BLaER1 treated with 17β-estradiol and CSF1 and Interleukin-3, amounts not matched to agents 10 nM and 100 nM (cell line): ENCODE data around the gene CDC5L.
"Not testable (repeated sequence)": the region's sequence is repeated elsewhere in the genome, so short reads cannot be mapped to it uniquely, and the experiment has no call there.

ENCODE experiments used
- H3K27ac ChIP-seq, 11 experiments: shearing (Covaris generic); formaldehyde crosslinking; 2 replicates each; pipeline ENCODE4 v1.8.1; 2022
- H3K27me3 ChIP-seq, 11 experiments: shearing (Covaris generic); formaldehyde crosslinking; 2 replicates each; pipeline ENCODE4 v1.8.1; 2022
- H3K36me3 ChIP-seq, 11 experiments: shearing (Covaris generic); formaldehyde crosslinking; 2 replicates each; pipeline ENCODE4 v1.8.1; 2022
- H3K4me1 ChIP-seq, 10 experiments: shearing (Covaris generic); formaldehyde crosslinking; 2 replicates each; pipeline ENCODE4 v1.8.1; 2022
- H3K4me2 ChIP-seq, 11 experiments: shearing (Covaris generic); formaldehyde crosslinking; 2 replicates each; pipeline ENCODE4 v1.8.1; 2022
- H3K4me3 ChIP-seq, 10 experiments: shearing (Covaris generic); formaldehyde crosslinking; 2 replicates each; pipeline ENCODE4 v1.8.1; 2022
- H3K9ac ChIP-seq, 11 experiments: shearing (Covaris generic); formaldehyde crosslinking; 2 replicates each; pipeline ENCODE4 v1.8.1; 2022
- H3K9me3 ChIP-seq, 11 experiments: shearing (Covaris generic); formaldehyde crosslinking; replicated peaks in 1 of 11; 2 replicates each; pipeline ENCODE4 v1.8.1; 2022
- H4K20me1 ChIP-seq, 11 experiments: shearing (Covaris generic); formaldehyde crosslinking; 2 replicates each; pipeline ENCODE4 v1.8.1; 2022
- Cebpa-rat ChIP-seq, 11 experiments: shearing (Covaris generic); IDR thresholded peaks; 2 replicates each; pipeline ENCODE4 v1.8.1; 2022

CDC5L gene

GRCh38 chr6:44387346-44388134, at the start of gene CDC5L:
Gene CDC5L (plus strand): TSS chr6:44387706. CDS start chr6:44387824, 118 bp downstream.
- peaks cover 29 to 41% (median 38%) of the 10 kb centered on the region in 11 experiments; a peak in 21 of 22 replicates for H4K20me1 ChIP-seq
- no peaks in the 10 kb centered on the region for H3K9me3 ChIP-seq
- TF ChIP-seq Cebpa-rat (IDR thresholded peaks at IDR 0.05) = no peak
- H3K27ac ChIP-seq = peak within 1 kb of the TSS; percentile 89 to 98 (median 95)
- peak within 1 kb of the TSS; percentile 88 to 99 (median 94) for H3K4me2 ChIP-seq
- H3K36me3 ChIP-seq = peaks cover 22 to 36% (median 28%) of the 10 kb centered on the region in 11 experiments
- peaks cover 27 to 31% (median 30%) of the 10 kb centered on the region in 10 experiments for H3K4me1 ChIP-seq
- peak within 1 kb of the TSS; percentile 88 to 98 (median 96) for H3K9ac ChIP-seq
- H3K27me3 ChIP-seq = no peaks in the 10 kb centered on the region
- H3K4me3 ChIP-seq = peak within 1 kb of the TSS; percentile 69 to 88 (median 82)

DNA sequence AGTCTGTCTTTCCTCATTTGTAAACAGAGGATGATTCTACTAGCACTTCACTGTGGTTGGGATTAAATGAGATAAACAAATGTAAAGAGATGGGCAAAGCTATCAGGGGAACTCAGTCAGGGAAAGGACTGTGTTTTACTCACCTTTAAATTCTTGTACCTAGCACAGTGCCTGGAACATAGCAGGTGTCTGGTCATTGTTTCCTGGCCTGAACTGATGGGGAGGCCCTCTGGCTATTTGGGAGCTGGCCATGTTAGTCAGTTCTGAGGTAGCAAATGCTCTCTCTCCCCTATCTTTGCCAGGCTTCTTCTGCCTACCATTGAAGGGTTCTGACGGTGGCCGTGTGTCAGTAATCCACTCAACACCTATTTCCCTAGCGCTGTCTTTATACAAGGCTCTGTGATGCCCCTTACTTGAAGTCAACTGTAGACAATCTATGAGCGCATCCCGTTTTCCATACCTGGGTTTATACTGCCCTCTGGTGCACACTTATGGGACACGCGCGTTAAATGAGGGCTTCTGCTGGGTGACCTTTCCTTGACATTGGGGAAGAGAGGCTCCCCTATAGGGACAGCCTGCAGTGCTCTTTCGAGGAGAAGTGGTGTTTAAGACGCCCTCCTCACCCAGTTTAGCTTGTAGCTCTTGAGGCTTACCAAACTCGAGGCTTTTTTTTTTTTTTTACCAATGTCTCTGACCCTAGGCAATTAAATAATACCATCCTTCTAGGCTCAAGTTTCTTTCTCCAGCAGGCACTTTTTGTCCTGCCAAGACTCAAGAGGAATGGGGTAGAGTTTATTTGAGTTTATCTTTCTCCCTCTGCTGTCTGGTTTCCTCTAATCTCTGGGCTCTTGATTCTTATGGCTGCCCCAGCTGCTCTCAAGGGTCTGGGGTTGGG, 49.0 kb upstream of the CDC5L start:
- no peaks in the 10 kb centered on the region; a peak in 2 of 22 replicates for H4K20me1 ChIP-seq
- H3K36me3 ChIP-seq = no peaks in the 10 kb centered on the region
- H3K9ac ChIP-seq = no peak overlapping the region
- no peak overlapping the region for H3K4me2 ChIP-seq
- peak overlapping the region in 1 of 11 experiments; percentile 19; a peak in 2 of 22 replicates for H3K27ac ChIP-seq
- H3K4me3 ChIP-seq = no peak overlapping the region
- H3K27me3 ChIP-seq = peaks cover 12 to 32% (median 27%) of the 10 kb centered on the region in 11 experiments
- TF ChIP-seq Cebpa-rat (IDR thresholded peaks at IDR 0.05) = no peak
- no peaks in the 10 kb centered on the region for H3K9me3 ChIP-seq
- H3K4me1 ChIP-seq = peaks cover 6 to 39% (median 26%) of the 10 kb centered on the region in 10 experiments; a peak in 19 of 20 replicates

GRCh38 chr6:44339301-44339700, 48.2 kb upstream of the CDC5L start:
- no peak for TF ChIP-seq Cebpa-rat (IDR thresholded peaks at IDR 0.05)
- H3K4me1 ChIP-seq = peaks cover 6 to 36% (median 21%) of the 10 kb centered on the region in 10 experiments; a peak in 18 of 20 replicates
- H3K4me3 ChIP-seq = no peak overlapping the region
- H3K36me3 ChIP-seq = no peaks in the 10 kb centered on the region
- no peak overlapping the region for H3K4me2 ChIP-seq
- H3K9me3 ChIP-seq = no peaks in the 10 kb centered on the region
- peak overlapping the region in 1 of 11 experiments; percentile 19; a peak in 2 of 22 replicates for H3K27ac ChIP-seq
- peaks cover 20 to 40% (median 35%) of the 10 kb centered on the region in 11 experiments for H3K27me3 ChIP-seq
- H3K9ac ChIP-seq = no peak overlapping the region
- no peaks in the 10 kb centered on the region; a peak in 2 of 22 replicates for H4K20me1 ChIP-seq

DNA sequence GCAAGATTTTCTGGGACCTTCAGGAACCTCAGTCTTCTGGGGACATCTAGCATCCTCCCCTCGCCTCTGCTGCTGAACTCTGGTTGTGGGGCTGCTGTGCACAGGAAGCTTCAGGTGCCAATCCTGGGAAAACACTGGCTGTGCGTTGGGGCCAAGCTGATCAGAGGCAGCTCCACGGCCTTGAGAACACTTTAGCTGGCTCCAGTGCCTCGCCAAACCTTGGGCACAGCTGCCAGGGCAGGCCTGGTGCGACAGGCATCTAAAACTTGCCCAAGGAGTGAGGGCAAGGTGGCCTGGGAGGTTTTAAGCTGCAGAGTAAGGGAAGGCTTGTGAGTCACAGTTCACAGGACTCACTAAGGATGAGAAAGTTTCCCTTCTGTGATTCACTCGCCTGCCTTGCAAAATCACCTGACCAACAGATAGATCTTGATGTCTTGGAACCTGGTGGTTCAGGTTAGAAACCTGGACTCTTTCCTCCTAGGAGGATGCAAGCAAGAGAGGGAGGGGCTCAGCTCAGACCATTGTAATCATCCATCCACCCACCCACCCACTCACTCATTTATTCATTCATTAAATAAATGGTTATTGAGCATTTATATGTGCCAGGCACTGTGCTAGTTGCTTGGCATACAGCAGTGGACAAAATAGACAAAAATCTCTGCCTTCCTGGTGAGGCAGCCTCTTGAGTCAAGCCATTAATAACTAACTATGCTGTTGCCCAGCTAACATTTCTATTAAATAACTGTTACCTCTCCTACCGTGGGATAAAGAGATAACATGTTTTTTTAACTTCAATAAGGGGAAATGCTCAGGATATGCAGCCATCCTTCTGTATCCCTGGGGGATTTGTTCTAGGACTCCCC, 47.5 kb upstream of the CDC5L start:
- H3K27ac ChIP-seq = no peak overlapping the region
- no peak overlapping the region for H3K9ac ChIP-seq
- no peaks in the 10 kb centered on the region; a peak in 2 of 22 replicates for H4K20me1 ChIP-seq
- peaks cover 6 to 36% (median 21%) of the 10 kb centered on the region in 10 experiments; a peak in 18 of 20 replicates for H3K4me1 ChIP-seq
- H3K36me3 ChIP-seq = no peaks in the 10 kb centered on the region
- peaks cover 27 to 43% (median 39%) of the 10 kb centered on the region in 11 experiments for H3K27me3 ChIP-seq
- no peaks in the 10 kb centered on the region for H3K9me3 ChIP-seq
- no peak overlapping the region for H3K4me3 ChIP-seq
- TF ChIP-seq Cebpa-rat (IDR thresholded peaks at IDR 0.05) = no peak
- H3K4me2 ChIP-seq = peak overlapping the region in 6 of 11 experiments; percentile 13 to 42 (median 26); a peak in 6 of 22 replicates

DNA sequence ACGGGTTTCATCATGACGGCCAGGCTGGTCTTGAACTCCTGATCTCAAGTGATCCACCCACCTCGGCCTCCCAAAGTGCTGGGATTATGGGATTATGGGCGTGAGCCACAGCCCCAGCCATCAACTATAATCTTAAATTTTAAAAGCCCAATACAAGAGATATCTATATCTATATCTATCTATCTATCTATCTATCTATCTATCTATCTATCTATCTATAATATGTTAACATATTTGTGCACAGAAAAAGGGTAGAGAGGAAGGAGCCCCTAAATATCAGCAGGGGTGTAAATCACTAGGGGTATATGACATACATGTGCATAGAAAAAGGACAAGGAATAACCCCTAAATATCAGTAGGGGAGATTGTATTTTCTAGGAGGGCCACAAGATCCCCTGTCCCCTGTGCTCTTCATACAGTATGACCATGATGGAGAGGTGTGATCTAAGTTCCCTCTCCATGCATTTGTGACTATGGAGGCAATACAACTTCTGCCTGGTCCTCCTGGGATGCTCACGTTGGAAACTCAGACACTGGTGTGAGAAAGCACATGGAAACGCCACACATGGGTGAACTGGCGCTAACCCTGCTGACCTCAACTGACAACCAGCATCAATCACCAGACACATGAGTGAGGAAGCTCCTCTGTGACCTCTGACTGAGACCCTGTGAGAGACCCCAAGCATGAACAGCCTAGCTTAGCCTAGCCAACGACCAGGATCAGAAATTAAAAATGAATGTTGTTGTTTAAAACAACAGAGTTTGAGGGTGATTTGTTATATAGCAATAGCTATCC, 46.2 kb upstream of the CDC5L start:
- H3K9ac ChIP-seq = no peak overlapping the region
- H3K36me3 ChIP-seq = no peaks in the 10 kb centered on the region
- no peak overlapping the region for H3K4me3 ChIP-seq
- H3K27ac ChIP-seq = peak overlapping the region in 3 of 11 experiments; percentile 8 to 48 (median 13); a peak in 3 of 22 replicates
- H3K27me3 ChIP-seq = peaks cover 27 to 45% (median 42%) of the 10 kb centered on the region in 11 experiments
- TF ChIP-seq Cebpa-rat (IDR thresholded peaks at IDR 0.05) = no peak
- peak overlapping the region in 9 of 11 experiments; percentile 18 to 95 (median 83); a peak in 14 of 22 replicates for H3K4me2 ChIP-seq
- no peaks in the 10 kb centered on the region for H3K9me3 ChIP-seq
- H4K20me1 ChIP-seq = no peaks in the 10 kb centered on the region; a peak in 2 of 22 replicates
- H3K4me1 ChIP-seq = peaks cover 6 to 36% (median 21%) of the 10 kb centered on the region in 10 experiments; a peak in 18 of 20 replicates

DNA sequence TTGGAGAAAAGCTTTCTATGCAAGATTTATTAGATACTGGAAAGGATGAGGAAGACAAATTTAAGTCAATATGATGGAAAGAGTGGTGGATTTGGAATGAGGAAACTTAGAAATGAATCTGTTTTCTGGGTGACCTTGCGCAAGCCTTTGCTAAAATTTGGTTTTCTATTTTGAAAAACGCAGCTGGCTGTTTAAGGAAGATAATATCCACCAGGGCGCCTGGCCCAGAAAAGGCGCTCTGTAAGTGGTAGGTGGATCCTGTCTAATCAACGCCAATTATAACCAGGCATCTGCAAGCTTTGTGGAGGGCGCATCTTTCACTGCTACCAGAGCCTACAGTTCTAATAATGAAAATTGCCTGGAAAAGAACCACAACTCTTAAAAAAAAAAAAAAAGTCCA, 45.5 kb upstream of the CDC5L start:
- Histone ChIP-seq H3K36me3 (no peaks in the 10 kb centered on the region), H3K4me1 (peaks cover 6 to 36% (median 21%) of the 10 kb centered on the region in 10 experiments; a peak in 18 of 20 replicates), H3K9me3 (no peaks in the 10 kb centered on the region), H3K27me3 (peaks cover 27 to 45% (median 42%) of the 10 kb centered on the region in 11 experiments), H3K9ac (peak overlapping the region in 4 of 11 experiments; percentile 7 to 57 (median 41); a peak in 6 of 22 replicates), H4K20me1 (no peaks in the 10 kb centered on the region; a peak in 2 of 22 replicates), H3K4me2 (peak overlapping the region; percentile 14 to 95 (median 78); a peak in 20 of 22 replicates), H3K4me3 (peak overlapping the region in 6 of 10 experiments; percentile 14 to 39 (median 25); a peak in 8 of 20 replicates), H3K27ac (peak overlapping the region in 4 of 11 experiments; percentile 18 to 65 (median 51); a peak in 7 of 22 replicates)
- peak in 4 of 11 experiments; percentile 35 to 75 (median 59); a peak in 6 of 22 replicates for TF ChIP-seq Cebpa-rat (IDR thresholded peaks at IDR 0.05)

DNA sequence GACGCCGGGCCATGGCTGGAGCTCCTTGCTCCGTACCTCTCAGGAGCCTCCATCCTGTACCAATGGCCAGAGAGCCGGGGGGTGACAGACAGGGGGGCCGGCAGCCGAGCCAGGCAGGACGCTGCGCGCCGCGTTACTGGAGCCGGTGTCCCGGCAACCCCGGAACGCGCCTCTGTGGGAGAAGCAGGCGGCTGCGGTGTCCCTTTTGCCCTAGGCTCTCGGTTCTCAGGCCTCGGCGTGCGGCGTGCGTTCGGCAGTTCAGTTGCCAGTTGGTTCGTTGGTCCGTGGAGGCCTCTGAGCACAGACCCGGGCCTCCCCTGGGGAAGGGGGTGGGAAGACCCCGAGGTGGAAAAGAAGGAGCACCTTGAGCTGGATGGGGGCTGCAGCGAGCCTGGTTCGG, 45.0 kb upstream of the CDC5L start, which contains the start of gene SPATS1:
Gene SPATS1 (plus strand): TSS at position 162 of the 400 bp plus-strand sequence. CDS start 446 bp downstream, outside the sequence.
- Histone ChIP-seq H3K4me2 (peak within 1 kb of the TSS; percentile 18 to 95 (median 78); a peak in 21 of 22 replicates), H3K36me3 (no peaks in the 10 kb centered on the region), H3K9ac (peak within 1 kb of the TSS in 5 of 11 experiments; percentile 7 to 57 (median 40); a peak in 8 of 22 replicates), H3K4me1 (peaks cover 6 to 36% (median 21%) of the 10 kb centered on the region in 10 experiments; a peak in 18 of 20 replicates), H3K4me3 (peak within 1 kb of the TSS in 6 of 10 experiments; percentile 14 to 39 (median 25); a peak in 9 of 20 replicates), H3K27ac (peak within 1 kb of the TSS in 4 of 11 experiments; percentile 18 to 65 (median 51); a peak in 7 of 22 replicates), H3K27me3 (peaks cover 27 to 45% (median 42%) of the 10 kb centered on the region in 11 experiments), H3K9me3 (no peaks in the 10 kb centered on the region), H4K20me1 (no peaks in the 10 kb centered on the region; a peak in 2 of 22 replicates)
- TF ChIP-seq Cebpa-rat (IDR thresholded peaks at IDR 0.05) = no peak

DNA sequence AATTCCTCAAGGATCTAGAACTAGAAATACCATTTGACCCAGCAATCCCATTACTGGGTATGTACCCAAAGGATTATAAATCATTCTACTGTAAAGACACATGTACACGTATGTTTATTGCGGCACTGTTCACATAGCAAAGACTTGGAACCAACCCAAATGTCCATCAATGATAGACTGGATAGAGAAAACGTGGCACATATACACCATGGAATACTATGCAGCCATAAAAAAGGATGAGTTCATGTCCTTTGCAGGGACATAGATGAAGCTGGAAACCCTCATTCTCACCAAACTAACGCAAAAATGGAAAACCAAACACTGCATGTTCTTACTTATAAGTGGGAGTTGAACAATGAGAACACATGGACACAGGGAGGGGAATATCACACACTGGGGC, 40.7 kb upstream of the CDC5L start:
- Histone ChIP-seq H3K27me3 (peaks cover 25 to 35% (median 33%) of the 10 kb centered on the region in 11 experiments), H3K4me1 (peaks cover 6 to 24% (median 12%) of the 10 kb centered on the region in 10 experiments; a peak in 17 of 20 replicates)
- H3K27ac ChIP-seq, H3K4me3 ChIP-seq, H3K9ac ChIP-seq, H3K4me2 ChIP-seq, H4K20me1 ChIP-seq, H3K36me3 ChIP-seq, H3K9me3 ChIP-seq: not testable (repeated sequence)
